ENCODE measurements around the gene NUAK2.
"Not testable (repeated sequence)": the region's sequence is repeated elsewhere in the genome, so short reads cannot be mapped to it uniquely, and the experiment has no call there.

NUAK2 gene

GRCh38 chr1:205301842-205302588 is 19.5 kb downstream of the NUAK2 start:
- H3K4me3 ChIP-seq (ENCODE audit: low read depth, low read length) = no peak overlapping the region
- no peak for TF ChIP-seq CTCF (IDR thresholded peaks at IDR 0.05; ENCODE audit: low read depth, low read length)

GRCh38 chr1:205301205-205301821 is 20.2 kb downstream of the NUAK2 start:
- TF ChIP-seq CTCF (IDR thresholded peaks at IDR 0.05; ENCODE audit: low read depth, low read length) = no peak
- H3K4me3 ChIP-seq (ENCODE audit: low read depth, low read length) = no peak overlapping the region

- no peak overlapping the region for H3K4me3 ChIP-seq (ENCODE audit: low read depth, low read length)
- TF ChIP-seq CTCF (IDR thresholded peaks at IDR 0.05; ENCODE audit: low read depth, low read length) = no peak
These were observed 21.4 kb downstream of the NUAK2 start for GRCh38 chr1:205300149-205300548.

- TF ChIP-seq CTCF (IDR thresholded peaks at IDR 0.05; ENCODE audit: low read depth, low read length) = no peak
- no peak overlapping the region; the same call in 1 of the 2 replicates for H3K4me3 ChIP-seq (ENCODE audit: low read depth, low read length)
These were observed 23.2 kb downstream of the NUAK2 start for GRCh38 chr1:205298191-205298994.

- H3K4me3 ChIP-seq (ENCODE audit: low read depth, low read length) = not testable (repeated sequence)
These were observed 23.9 kb downstream of the NUAK2 start for GRCh38 chr1:205297546-205298177.

- no peak overlapping the region for H3K4me3 ChIP-seq (ENCODE audit: low read depth, low read length)
- no peak for TF ChIP-seq CTCF (IDR thresholded peaks at IDR 0.05; ENCODE audit: low read depth, low read length)
These were observed 25.4 kb downstream of the NUAK2 start for GRCh38 chr1:205296154-205296553.

GRCh38 chr1:205294934-205295333 is 26.6 kb downstream of the NUAK2 start:
- no peak for TF ChIP-seq CTCF (IDR thresholded peaks at IDR 0.05; ENCODE audit: low read depth, low read length)
- no peak overlapping the region for H3K4me3 ChIP-seq (ENCODE audit: low read depth, low read length)
